HG02759 (cell line): Measurements from ENCODE around the gene TFR2.

Experiments used
- ATAC-seq: cut with Tn5 transposase; IDR thresholded peaks from one replicate; pipeline ENCODE4 v1.9.1; 2021; ENCODE audit warnings: mild to moderate bottlenecking, moderate library complexity; ENCODE audit not compliant: unreplicated experiment

TFR2 gene

GRCh38 chr7:100613412-100614175, 27.8 kb downstream of the TFR2 start:
- no peak for ATAC-seq

- peak; percentile 8 for ATAC-seq
Observed at GRCh38 chr7:100612730-100613390, 28.5 kb downstream of the TFR2 start.

- peak; percentile 91 for ATAC-seq
Observed at GRCh38 chr7:100611983-100612729, 29.2 kb downstream of the TFR2 start, which contains the start of gene MOSPD3. Gene MOSPD3, plus strand, starts transcription at chr7:100612540. Its CDS starts 252 bp downstream, at chr7:100612792.

GRCh38 chr7:100609958-100610357, 31.4 kb downstream of the TFR2 start:
- no peak for ATAC-seq

GRCh38 chr7:100607111-100607510, 34.2 kb downstream of the TFR2 start:
- ATAC-seq: no peak

- ATAC-seq: no peak
Observed at GRCh38 chr7:100606313-100606712, 35.0 kb downstream of the TFR2 start.

GRCh38 chr7:100604976-100605911, 36.1 kb downstream of the TFR2 start:
- ATAC-seq: no peak

- peak; percentile 72 for ATAC-seq
Observed at GRCh38 chr7:100604028-100604975, 37.0 kb downstream of the TFR2 start.

- peak; percentile 4 for ATAC-seq
Observed at GRCh38 chr7:100603726-100604027, 37.7 kb downstream of the TFR2 start.

- ATAC-seq: no peak
Observed at GRCh38 chr7:100602889-100603725, 38.2 kb downstream of the TFR2 start.

- ATAC-seq: no peak
Observed at GRCh38 chr7:100600730-100601038, 40.7 kb downstream of the TFR2 start.

GRCh38 chr7:100599911-100600729, 41.2 kb downstream of the TFR2 start:
- no peak for ATAC-seq

GRCh38 chr7:100598425-100598824, 42.9 kb downstream of the TFR2 start:
- ATAC-seq: no peak

GRCh38 chr7:100595188-100595587, 46.2 kb downstream of the TFR2 start:
- ATAC-seq: no peak

GRCh38 chr7:100591596-100591995, 49.8 kb downstream of the TFR2 start:
- ATAC-seq: no peak

GRCh38 chr7:100590077-100590737, 51.1 kb downstream of the TFR2 start:
- no peak for ATAC-seq

GRCh38 chr7:100589341-100589947, 51.9 kb downstream of the TFR2 start:
- ATAC-seq: no peak
